A673 (cell line): ENCODE results near the gene VWC2.
"Not testable (repeated sequence)": the region's sequence is repeated elsewhere in the genome, so short reads cannot be mapped to it uniquely, and the experiment has no call there.

Source experiments
- EZH2 ChIP-seq: fragments of 200-600 bp; sonication (generic); IDR thresholded peaks from 2 replicates; pipeline ENCODE4 v1.6.1; 2017; ENCODE audit warnings: borderline replicate concordance, low read depth, mild to moderate bottlenecking, mixed read lengths, antibody characterized with exemption, low read length; ENCODE audit not compliant: poor library complexity, severe bottlenecking
- TF ChIP-seq, protein P1 (sequence below): fragments of 300-800, 200-600 bp; sonication (generic); conservative IDR thresholded peaks from 2 replicates; pipeline ENCODE4 v1.5.1; 2017; ENCODE audit warnings: low read depth, mild to moderate bottlenecking, antibody characterized with exemption, low read length, moderate library complexity, mixed read lengths

DNA sequence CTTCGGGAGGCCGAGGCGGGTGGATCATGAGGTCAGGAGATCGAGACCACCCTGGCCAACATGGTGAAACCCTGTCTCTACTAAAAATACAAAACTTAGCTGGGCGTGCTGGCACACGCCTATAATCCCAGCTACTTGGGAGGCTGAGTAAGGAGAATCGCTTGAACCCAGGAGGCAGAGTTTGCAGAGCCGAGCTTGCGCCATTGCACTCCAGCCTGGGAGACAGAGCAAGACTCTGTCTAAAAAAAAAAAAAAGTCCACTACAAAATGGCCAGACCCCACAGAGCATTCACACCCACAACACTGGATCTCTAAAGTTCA lies 78.1 kb downstream of the VWC2 start:
- TF ChIP-seq, protein P1, sequence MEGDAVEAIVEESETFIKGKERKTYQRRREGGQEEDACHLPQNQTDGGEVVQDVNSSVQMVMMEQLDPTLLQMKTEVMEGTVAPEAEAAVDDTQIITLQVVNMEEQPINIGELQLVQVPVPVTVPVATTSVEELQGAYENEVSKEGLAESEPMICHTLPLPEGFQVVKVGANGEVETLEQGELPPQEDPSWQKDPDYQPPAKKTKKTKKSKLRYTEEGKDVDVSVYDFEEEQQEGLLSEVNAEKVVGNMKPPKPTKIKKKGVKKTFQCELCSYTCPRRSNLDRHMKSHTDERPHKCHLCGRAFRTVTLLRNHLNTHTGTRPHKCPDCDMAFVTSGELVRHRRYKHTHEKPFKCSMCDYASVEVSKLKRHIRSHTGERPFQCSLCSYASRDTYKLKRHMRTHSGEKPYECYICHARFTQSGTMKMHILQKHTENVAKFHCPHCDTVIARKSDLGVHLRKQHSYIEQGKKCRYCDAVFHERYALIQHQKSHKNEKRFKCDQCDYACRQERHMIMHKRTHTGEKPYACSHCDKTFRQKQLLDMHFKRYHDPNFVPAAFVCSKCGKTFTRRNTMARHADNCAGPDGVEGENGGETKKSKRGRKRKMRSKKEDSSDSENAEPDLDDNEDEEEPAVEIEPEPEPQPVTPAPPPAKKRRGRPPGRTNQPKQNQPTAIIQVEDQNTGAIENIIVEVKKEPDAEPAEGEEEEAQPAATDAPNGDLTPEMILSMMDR = not testable (repeated sequence)
- TF ChIP-seq EZH2 = not testable (repeated sequence)
